Tibial nerve (tissue), 4 donors: Measurements from ENCODE around the gene MT2A.

Experiments
- EP300 ChIP-seq, 2 donors: sonication (generic); formaldehyde crosslinking; IDR thresholded peaks; one replicate each; pipeline ENCODE4 v1.6.1; 2017; ENCODE audit warnings: antibody characterized with exemption in 2 of 2, mild to moderate bottlenecking in 1 of 2
- TF ChIP-seq, protein P1 (sequence below), 5 experiments: fragments of 200-600 bp in 3 of 5; fragments of 450-650 bp in 2 of 5; sonication (generic) in 3 of 5; IDR thresholded peaks; one replicate each; pipeline ENCODE4 v1.5.1; 2016 to 2019; ENCODE audit warnings: antibody characterized with exemption in 5 of 5, mild to moderate bottlenecking in 3 of 5, moderate library complexity in 2 of 5

- TF ChIP-seq, protein P1, sequence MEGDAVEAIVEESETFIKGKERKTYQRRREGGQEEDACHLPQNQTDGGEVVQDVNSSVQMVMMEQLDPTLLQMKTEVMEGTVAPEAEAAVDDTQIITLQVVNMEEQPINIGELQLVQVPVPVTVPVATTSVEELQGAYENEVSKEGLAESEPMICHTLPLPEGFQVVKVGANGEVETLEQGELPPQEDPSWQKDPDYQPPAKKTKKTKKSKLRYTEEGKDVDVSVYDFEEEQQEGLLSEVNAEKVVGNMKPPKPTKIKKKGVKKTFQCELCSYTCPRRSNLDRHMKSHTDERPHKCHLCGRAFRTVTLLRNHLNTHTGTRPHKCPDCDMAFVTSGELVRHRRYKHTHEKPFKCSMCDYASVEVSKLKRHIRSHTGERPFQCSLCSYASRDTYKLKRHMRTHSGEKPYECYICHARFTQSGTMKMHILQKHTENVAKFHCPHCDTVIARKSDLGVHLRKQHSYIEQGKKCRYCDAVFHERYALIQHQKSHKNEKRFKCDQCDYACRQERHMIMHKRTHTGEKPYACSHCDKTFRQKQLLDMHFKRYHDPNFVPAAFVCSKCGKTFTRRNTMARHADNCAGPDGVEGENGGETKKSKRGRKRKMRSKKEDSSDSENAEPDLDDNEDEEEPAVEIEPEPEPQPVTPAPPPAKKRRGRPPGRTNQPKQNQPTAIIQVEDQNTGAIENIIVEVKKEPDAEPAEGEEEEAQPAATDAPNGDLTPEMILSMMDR (IDR thresholded peaks at IDR 0.05) = no peak
- TF ChIP-seq EP300 (IDR thresholded peaks at IDR 0.05) = no peak
Measured at GRCh38 chr16:56631832-56632155, 23.4 kb downstream of the MT2A start.
